Esophagus mucosa (tissue), 1 donor: ENCODE data around the gene CCNK. TPM values are rescaled to one million over a fixed set of nuclear protein-coding genes. Genes with fewer than 3 reads are reported as not detected.

Source experiments
- ATAC-seq: fragments of 200-7000 bp; cut with Tn5 transposase; one replicate; pipeline ENCODE4 v1.9.1; 2020
- total RNA-seq: library from RNA; stranded (reverse); gene quantifications from one replicate; pipeline ENCODE4 v1.2.4, GENCODE V29; 2023
- donor health status: DM: yes; HTN: yes; CAD: no.

Gene CCNK
- 37.1 TPM for total RNA-seq

DNA sequence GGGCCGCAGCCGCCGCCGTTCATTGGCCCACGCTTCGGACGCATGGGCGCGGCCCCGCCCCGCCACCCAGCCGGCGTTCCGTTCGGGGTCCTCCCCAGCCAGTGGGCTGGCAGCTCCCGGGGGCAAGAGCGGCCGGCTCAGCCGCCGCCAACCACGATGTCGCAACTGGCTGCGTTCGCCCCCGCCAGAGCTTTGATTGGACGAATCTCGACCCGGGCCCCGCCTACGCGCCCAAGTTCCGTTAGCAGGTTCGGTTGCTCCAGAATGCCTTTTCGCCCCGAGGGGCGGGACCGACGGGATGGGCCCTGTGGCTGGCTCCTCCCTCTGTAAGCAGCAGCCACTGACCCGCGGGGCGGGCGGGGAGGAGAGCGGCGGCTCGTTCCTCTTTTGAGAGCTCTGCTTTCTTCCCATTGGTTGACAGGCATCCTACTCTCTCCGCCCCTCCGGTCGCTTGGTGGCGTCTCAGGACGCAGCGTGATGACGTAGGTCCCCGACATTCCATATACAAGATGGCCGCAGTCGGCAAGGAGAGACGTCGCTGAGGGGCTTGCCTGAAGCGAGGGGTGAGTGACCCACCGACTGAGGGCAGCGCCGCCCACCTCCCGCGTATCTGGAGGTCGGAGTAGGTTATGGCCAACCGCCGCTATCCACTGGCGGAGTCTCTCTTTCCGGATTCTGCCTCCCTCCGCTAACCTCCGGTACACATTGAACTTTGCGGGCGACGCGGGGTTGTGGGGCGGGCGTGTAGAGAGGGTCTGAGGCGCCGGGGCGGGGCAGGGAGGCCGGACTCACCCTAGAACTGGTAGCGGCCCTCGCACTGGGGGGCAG, at the start of gene CCNK:
Gene CCNK (plus strand): TSS at position 493 of the 828 bp plus-strand sequence. CDS start 11,269 bp downstream, outside the sequence.
- peak; percentile 97 for ATAC-seq

DNA sequence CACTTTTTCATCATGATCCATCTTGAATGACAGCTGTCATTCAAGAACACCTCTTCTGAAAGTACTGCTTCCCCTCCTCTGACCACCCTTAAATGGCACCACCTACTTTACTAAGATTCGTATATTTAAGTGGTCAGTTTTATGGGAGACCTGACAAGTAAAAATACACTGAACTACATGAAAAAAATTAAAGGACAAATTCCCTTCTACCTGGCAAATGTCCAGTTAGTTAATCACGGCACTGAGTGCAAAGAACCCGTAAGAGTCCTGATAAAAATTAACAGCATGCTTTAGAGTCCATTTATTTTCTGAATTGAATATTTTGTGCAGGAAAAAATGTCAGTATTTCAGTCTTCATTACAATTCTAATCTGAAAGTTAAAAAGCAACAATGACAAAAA, 49.2 kb upstream of the CCNK start:
- ATAC-seq, result no peak

DNA sequence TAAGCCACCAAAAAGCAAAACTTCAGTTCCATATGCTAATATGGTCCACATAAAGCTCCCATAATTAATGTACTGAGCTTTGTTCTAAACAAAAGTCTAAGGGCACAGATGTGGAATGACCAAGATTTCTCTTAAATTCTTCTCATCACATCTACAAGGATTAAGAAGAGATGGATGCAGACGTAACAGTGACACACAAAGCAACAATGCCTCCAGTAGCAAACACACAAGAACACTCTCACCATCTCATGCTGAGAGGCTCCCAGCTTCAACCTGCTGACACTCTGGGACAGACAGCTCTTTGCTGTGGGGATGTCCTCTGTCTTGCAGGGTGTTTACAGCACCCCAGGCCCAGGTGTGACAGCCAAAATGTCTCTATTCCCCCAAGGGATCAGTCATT, 48.7 kb upstream of the CCNK start:
- no peak for ATAC-seq

DNA sequence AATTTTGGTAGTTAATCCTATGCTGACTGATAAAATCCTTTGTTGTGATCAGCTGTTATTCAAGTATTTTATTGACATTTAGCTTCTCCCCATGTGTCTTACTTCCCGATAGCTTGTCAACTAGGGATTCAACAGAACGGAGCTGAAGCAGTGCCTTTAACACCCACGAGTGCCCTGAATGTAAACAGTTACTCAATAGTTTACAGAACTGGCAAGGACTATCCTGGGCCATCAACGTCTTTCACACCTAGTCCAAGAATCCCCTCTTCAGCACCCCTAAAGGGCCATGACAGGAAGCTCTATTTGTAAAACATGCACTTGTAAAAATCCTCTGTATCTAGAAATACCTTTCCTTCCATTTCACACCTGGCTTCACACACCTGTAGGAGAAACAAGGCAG, 45.9 kb upstream of the CCNK start:
- ATAC-seq, result no peak

DNA sequence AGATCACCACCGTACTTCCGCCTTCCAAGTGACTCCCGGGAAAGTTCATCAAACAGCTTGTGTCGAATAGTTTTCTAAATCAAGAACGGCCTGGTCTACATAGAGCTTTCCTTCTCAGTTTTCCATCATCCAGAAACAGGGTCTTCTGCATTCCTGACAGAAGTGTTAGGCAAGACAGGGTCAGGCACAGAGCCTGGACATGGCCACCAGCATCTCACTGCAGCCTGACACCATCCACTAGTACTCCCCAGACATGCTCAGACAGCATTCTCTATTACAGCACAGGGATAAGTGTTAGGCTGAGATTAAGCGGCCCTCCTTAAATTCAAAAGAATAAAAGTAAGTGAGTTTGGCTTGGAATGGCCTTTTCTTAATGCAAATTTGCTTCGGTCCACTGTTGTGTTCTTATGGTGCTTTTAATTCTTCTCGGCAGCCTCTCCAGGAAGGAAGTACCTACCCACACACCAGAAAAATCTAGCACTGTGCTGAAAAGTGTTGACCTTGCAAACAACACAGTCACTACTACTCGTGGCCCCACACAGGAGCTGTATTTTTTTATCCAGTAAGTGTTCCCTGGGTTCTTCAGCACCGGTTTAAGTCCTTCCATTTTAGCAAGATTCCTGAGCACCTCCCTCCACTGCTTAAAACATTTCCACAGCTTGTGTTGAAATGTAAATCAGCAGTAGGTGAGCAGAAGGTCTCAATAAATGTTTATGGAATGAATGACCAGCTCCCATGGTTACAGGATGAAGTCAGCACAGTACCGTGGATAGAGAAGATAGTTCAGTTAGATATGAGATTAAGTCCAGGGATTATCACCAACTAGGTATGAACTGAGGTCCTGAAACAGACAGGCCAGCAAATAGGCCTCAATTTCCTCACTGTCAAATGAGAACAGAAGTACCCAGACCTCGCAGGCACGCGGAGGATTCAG, 44.7 kb upstream of the CCNK start:
- ATAC-seq, result no peak

DNA sequence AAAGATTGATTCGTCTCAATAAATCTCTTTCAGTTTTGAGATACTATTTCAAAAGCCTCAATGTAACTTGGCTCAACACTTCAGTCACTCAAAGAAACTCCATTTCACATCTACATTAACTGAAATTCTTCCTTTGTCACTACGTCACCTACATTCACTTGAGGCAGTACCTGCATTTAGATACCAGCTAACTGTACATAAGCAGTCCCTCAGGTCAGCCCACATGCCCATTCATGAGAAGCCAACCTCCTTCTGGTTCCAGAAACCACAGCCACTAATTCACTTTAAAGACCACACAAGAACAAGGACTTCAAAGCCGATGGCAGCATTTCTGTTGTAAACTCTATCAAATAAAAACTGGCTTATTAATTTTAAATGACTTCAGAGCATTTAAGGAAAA, 43.5 kb upstream of the CCNK start:
- ATAC-seq, result no peak

DNA sequence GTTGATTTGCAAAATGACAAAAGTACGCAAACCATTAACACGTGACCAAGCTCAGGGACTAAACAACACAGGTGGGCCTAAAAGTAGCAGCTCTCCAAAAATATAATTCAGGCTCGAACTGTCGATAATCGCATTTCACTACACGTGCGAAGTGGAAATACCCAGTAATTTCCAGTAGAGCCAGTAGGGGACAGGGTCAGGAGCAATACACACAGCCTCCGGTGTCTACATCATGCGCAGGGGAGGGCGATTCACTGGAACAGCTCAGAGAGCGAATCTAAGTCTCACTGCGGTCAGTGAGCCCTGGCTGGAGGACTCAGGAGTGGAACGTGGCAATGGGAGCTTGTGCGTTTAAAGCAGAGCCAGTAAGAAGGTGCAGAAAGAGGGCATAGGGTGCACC, 40.9 kb upstream of the CCNK start:
- no peak for ATAC-seq

DNA sequence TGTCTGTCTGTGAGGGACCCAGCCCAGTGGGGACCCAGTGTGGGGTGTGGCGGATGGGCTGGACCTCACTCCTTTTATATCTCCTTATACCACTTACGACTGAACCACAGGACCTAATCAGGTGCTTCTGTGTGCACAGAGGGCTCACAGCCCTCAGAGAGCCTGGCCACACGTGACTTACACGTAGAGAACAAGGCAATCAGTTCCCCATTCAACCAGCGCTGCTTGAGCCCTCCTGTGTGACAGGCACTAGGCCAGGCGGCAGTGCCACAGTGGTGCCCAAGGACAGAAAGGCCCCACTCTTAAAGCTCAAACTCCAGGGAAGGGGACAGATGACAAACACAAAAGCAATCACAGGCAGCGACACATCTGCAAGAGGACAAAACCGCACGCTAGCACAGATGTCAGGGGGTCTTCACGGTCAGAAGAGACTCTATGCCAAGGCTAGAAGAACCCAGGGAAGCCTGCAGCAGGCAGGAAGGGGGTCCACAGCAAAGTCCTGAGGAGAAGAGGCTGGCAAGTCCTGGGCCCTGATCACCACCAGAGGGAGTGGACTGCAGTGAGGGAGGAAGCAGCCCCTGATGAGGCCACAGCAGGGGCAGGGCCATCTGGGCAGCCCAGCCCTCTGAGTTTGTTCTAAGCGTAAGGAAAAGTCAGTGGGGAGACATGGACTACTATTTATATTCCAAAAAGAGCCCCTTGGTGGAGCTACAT, 39.9 kb upstream of the CCNK start:
- no peak for ATAC-seq

DNA sequence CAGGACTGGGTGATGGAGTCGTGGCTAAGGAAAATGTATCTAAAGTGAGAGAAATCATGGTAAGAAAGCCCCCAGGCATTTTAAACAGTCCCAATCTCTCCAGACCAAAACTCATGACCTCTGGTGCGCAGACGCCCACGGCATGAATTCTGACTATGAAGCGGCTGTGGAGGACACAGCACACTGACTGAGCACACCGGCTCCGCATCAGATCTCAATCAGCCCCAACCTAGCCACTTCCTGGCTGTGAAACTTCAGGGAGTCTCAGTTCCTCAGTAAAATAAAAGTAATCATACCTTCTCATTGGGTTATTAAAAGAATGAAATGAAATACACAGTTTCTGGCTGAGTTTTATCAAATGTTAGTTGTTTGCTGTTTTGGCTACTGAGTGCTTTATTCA, 39.3 kb upstream of the CCNK start:
- ATAC-seq, result no peak

DNA sequence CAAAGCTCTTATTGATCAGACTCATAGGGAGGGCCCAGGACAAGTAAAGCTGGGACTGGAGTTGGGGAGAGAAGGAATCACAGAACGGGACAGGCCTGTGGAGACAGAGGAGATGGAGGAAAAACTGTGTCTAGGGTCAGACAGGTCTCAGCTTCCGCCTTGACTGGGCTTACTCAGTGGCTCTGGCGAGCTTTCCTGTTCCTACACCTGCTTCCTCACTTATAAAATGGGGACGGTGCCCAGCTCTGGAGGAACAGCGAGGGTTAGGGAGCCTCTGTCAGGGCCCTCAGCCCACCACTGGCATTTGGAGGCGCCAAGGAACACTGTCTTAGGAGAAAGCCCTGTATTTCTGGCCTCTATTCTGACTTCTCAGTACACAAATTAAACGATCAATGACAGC, 35.3 kb upstream of the CCNK start:
- no peak for ATAC-seq

DNA sequence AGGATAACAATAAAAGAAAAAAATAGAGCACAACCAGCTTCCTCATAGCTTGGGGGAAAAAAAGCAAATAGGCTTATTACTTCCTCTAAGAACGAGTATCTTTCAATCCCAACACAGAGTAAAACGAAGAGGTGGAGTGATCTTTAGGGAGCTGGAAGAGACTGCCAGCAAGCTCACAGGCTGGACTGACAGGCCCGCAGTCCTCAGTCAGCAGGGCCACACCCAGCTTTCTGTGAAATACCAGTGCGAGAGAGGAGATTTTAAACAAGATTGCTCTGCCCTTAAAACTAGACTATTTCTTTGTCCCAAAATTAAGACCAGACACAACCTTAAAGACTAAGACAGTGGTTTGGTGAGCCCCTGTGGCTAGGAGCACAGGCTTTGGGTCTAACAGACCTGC, 33.5 kb upstream of the CCNK start:
- peak; percentile 86 for ATAC-seq

DNA sequence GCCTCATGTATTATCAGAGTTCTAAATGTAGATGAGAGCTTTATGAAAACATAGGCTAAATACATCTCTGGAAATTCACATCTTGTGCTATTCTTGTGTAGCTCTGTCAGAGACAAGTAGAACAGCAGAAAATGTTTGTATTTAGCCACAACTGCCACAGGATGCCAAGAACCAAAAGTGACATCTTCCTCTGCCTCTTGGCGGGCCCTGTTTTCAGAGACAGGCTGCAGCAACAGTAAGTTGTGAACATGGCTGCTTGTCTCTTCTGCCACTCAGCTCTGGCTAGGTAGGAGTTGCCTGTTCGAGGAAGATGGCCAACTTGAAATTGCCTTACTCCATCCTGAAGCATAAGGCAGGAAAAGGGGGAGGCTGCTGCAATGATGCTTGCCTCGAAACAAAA, 30.9 kb upstream of the CCNK start:
- ATAC-seq, result no peak

DNA sequence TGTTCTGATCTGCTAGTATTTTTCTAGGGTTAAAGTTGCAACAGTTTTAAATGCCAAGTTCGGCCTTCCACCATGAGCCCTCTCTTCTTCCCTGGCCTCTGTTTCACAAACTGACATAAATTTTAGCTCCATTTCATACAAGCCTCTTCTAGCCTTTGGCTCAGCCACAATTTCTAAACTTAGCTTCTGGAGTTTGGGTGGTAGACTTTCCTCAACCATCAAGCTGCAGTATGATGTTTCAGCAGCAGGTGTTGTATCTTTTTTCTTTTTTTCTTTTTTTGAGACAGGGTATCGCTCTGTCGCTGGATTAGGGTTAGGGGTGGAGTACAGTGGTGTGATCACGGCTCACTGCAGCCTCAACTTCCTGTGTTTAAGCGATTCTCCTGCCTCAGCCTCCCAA, 30.0 kb upstream of the CCNK start:
- ATAC-seq, result no peak

DNA sequence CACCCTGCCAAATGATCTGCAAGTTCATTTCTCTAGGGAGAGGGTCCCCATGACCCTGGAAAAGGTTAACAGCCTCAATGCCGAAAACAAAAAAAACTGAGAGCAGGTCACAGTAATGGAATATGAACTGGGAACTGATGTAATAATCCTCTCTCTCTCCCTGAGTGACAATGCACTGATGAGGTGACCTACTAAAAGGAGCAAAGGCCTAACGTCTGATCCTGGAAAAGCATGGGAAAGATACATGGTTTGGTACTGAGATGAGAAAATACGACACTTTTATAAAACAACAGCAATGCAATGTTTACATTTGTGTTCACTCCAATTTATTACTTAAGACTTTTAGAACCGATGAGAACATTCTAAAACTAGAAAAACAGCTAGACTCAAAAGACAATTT, 28.2 kb upstream of the CCNK start:
- ATAC-seq, result no peak

DNA sequence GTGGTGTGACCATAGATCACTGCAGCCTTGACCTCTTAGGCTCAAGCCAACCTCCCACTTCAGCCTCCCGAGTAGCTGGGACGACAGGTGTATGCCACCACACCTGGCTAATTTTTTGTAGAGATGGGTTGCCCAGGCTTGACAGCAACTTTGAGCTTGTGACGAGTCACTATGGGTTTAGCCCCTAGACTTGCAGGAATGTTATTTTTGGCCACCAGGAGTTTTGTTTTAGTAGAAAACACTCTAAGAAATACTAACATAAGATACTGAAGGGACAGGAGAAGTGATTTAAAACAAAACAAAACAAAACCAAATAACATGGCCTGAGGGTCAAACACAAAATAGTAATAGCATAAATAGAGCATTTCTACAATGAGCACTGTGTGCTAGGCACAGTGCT, 27.0 kb upstream of the CCNK start:
- no peak for ATAC-seq

DNA sequence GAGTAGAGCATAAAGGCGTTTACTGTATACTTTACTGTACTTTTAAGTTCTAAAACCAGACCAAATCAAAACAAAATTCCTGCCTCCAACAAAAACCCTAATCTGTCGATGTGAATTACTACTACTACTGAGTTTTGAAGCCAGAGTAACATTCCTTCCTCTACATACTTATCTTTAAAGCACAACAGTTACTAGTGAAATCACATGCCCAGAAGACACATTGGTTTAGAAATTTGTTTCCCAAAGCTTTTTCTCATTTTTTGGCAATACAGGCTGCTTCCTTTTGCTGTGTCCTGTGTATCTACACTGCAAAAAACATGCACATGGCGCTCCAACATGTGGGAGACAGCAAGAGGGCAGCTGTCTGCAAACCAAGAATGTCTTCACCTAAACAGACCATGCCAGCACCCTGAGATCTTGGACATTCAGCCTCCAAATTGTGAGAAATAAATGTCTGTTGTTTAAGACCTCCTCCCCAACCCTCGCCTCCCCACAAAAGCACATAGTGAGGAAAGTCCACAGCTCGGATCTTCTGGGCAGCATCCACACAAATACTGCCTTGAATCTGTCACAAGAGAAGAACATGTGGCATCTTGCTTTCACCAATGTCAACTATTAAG, 21.6 kb upstream of the CCNK start:
- no peak for ATAC-seq

DNA sequence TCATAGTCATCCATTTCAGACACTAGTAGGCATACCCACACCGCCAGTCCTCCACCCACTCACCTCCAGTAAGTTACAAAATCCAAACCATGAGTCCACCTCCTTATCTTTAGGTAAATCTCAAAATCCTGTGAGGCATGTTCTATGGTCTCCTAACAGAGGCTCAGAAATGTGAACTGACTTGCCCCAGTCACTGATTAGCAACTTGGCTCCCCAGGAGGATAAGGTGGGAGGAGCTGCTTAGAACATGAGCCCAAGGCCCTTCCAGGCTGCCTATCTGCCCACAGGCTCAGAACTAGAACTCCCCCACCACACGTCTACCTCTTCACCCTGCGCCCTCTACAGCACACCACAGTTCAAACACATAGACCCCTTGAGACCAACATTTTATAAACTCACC, 20.4 kb upstream of the CCNK start:
- ATAC-seq, result no peak

DNA sequence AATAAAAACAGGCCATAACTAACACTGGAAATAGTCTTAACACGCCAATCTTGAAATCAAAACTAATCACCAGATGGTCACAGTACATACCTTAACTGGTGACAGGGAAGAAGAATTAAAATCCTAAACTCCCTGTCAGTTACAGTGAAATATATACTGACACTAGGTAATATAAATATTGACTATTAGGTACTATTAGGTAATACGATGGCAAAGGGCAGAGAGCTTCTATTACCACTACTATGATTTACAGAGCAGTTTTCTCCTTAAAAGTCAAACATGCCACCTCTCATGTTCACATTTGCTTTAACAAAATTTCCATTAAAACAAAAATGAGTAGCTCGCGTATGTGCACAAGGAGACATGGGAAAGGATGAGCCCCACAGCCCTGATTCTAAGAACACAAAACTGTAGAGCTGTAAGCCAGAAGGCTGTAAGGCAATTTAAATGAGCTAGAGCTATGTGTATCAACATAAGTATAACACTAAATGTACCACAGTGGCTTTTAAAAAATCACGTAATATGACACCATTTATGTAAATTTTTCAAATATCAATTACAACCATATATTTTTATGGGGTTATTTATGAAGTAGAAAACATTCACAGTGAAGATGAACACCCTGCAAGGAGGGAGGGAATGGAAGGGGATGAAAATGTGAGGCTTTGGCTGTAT, 19.7 kb upstream of the CCNK start:
- no peak for ATAC-seq

DNA sequence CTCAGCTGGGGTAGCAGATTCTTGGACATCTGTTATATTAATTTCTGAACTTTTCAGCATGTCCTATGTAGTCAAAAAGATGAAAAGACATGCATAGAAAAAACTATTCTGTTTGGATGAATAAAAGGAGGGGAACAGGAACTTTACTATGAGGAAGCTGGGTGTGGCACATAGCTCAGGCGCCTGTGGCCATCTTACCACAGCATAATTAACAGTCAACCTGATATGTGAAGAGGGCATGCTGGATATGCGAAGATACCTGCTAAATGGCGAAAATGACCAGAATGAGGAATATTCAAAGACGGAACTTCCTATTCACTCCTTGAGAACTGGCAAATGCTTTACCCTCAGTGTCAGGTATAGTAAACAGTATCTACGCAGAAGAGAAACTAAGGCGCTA, 19.0 kb upstream of the CCNK start:
- ATAC-seq, result no peak

DNA sequence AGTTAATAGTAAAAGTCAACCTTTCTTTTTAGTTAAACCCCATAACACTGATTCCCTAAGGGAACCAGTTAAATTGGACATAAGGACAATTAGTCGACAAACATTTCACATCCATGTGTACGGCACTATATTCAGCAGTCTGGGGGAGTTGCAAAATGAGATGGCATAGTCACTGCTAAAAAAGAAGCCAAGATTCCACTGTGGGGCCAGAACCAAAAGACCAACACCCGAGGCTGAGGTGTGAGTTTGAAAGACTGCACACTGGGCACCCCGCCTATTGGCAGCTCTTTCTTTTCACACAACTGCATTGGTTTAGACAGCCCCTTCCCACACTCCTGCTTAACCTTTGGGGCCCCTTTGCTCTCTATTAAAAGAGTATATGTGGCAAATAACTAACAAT, 17.2 kb upstream of the CCNK start:
- ATAC-seq, result no peak

DNA sequence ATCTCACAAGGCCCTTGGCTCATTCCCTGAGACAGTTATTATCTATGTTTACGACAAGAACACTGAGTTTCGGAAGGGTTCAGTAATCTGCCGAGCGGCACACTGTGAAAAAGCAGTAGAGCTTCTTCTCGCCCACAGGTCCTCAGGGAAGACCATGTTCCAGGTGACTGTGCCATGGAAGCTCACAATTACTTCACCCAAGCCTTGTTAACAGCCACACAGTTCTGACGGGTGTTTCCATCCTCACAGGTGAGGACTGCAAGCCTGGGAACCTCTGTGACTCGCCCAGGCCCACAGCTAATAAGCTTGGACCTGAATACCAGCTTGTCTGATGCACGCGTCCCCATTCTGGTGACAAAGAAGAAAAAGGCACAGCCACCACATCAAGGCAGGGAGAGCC, 15.9 kb upstream of the CCNK start:
- ATAC-seq, result no peak

DNA sequence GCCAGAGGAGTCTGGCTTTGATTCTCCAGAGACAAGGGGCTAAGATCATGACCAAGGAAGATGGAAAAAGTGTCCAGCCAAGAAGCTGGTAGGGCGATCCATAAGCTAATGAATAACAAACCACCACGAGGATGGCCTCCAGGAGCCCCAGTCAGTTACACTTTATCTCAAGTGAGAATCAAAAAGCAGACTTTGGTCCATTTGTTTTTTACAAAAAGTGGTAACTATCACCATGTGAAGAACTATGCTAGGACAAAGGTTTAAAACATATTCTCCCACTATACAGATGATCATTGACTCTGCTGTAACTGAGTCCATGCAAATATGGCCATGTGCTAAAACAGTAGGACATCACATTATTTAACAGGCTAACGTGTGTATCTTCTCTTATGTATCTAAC, 14.5 kb upstream of the CCNK start:
- ATAC-seq, result no peak
